ENCODE measurements around the gene TRIM7. TPM values are rescaled to one million over a fixed set of nuclear protein-coding genes. Genes with fewer than 3 reads are reported as not detected.

Gene TRIM7
- total and polyA plus RNA-seq, 9 of the 15 experiments (the other 6 are each of a cell fraction or from before 2014, with no cell fraction given), result 2.6 to 14.9 (median 8.9) TPM

GRCh38 chr5:181223729-181224389 is 18.9 kb upstream of the TRIM7 start (continued):
- TF ChIP-seq ZNF830 (CRISPR knock-in tag; IDR thresholded peaks at IDR 0.05), result 0 out of 2 replicates have a peak, but pooled peaks have one; percentile 38
- TF ChIP-seq KDM5B (IDR thresholded peaks at IDR 0.05; ENCODE audit: insufficient replicate concordance, low read depth, low read length), result peak; percentile 72
- TF ChIP-seq ARNT (IDR thresholded peaks at IDR 0.05), result peak in 1 of 2 experiments; percentile 17; a peak in 1 of 4 replicates
- no peak for TF ChIP-seq MTA1 (IDR thresholded peaks at IDR 0.05; ENCODE audit: borderline replicate concordance)
- no peak for TF ChIP-seq TCFL5 (CRISPR knock-in tag; conservative IDR thresholded peaks at IDR 0.05)
- TF ChIP-seq CSDE1 (IDR thresholded peaks at IDR 0.05), result peak in 1 of 2 experiments; percentile 71; a peak in 1 of 4 replicates
- no peak for TF ChIP-seq DDX20 (tag; IDR thresholded peaks at IDR 0.05; ENCODE audit: low read depth)
- no peak for TF ChIP-seq POLR2H (tag; IDR thresholded peaks at IDR 0.05; ENCODE audit: low read depth)
- TF ChIP-seq NFRKB (IDR thresholded peaks at IDR 0.05; ENCODE audit: low read depth), result no peak
- no peak for TF ChIP-seq BRF1 (IDR thresholded peaks at IDR 0.05; ENCODE audit: borderline replicate concordance, extremely low read depth, insufficient read length)
- TF ChIP-seq TEAD1 (CRISPR knock-in tag; IDR thresholded peaks at IDR 0.05), result no peak
- no peak for TF ChIP-seq ZNF143 (CRISPR knock-in tag; IDR thresholded peaks at IDR 0.05)
- no peak for TF ChIP-seq RFX7 (CRISPR knock-in tag; IDR thresholded peaks at IDR 0.05)
- TF ChIP-seq ZBTB8A (IDR thresholded peaks at IDR 0.05; ENCODE audit: partially characterized antibody), result no peak
- TF ChIP-seq NKRF (IDR thresholded peaks at IDR 0.05; ENCODE audit: borderline replicate concordance), result peak; percentile 55
- TF ChIP-seq ESRRA (IDR thresholded peaks at IDR 0.05; ENCODE audit: borderline replicate concordance, low read depth), result no peak
- no peak for TF ChIP-seq MAX (CRISPR knock-in tag; IDR thresholded peaks at IDR 0.05)
- peak; percentile 5; the same call in 1 of the 2 replicates for TF ChIP-seq TAL1 (IDR thresholded peaks at IDR 0.05)
- TF ChIP-seq ELF4 (CRISPR knock-in tag; IDR thresholded peaks at IDR 0.05), result 0 out of 2 replicates have a peak, but pooled peaks have one; percentile 73
- no peak for TF ChIP-seq ZBED1 (IDR thresholded peaks at IDR 0.05)
- no peak for TF ChIP-seq KHSRP (IDR thresholded peaks at IDR 0.05)
- no peak for TF ChIP-seq ZNF445 (CRISPR knock-in tag; IDR thresholded peaks at IDR 0.05; ENCODE audit: low read depth)
- no peak for TF ChIP-seq PREB (CRISPR knock-in tag; IDR thresholded peaks at IDR 0.05)
- TF ChIP-seq HDAC6 (IDR thresholded peaks at IDR 0.05; ENCODE audit: low read depth, low read length), result no peak
- no peak for TF ChIP-seq PCBP2 (IDR thresholded peaks at IDR 0.05; ENCODE audit: low read depth, low read length, poor library complexity, severe bottlenecking)
